ENCODE data around the gene CEP95. TPM values are rescaled to one million over a fixed set of nuclear protein-coding genes. Genes with fewer than 3 reads are reported as not detected.
"Not testable (repeated sequence)": the region's sequence is repeated elsewhere in the genome, so short reads cannot be mapped to it uniquely, and the experiment has no call there.

Gene CEP95
- total RNA-seq, 1 experiment from 2014 or later: 34.2 TPM

GRCh38 chr17:64554028-64554637 lies 47.4 kb downstream of the CEP95 start:
- DNase-seq: no peak
- peaks cover 12% of the 10 kb centered on the region; the same call in 1 of the 2 replicates for H3K36me3 ChIP-seq
- no peaks in the 10 kb centered on the region for H3K4me1 ChIP-seq
- no peaks in the 10 kb centered on the region for H3K27me3 ChIP-seq
- no peaks in the 10 kb centered on the region for H3K9me3 ChIP-seq (replicated peaks)
- H3K27ac ChIP-seq: no peak overlapping the region
- H3K4me3 ChIP-seq: no peak overlapping the region

- no peaks in the 10 kb centered on the region for H3K9me3 ChIP-seq (replicated peaks)
- H3K27me3 ChIP-seq: no peaks in the 10 kb centered on the region
- no peak overlapping the region for H3K4me3 ChIP-seq
- H3K27ac ChIP-seq: no peak overlapping the region
- no peaks in the 10 kb centered on the region for H3K4me1 ChIP-seq
- H3K36me3 ChIP-seq: peaks cover 12% of the 10 kb centered on the region; the same call in 1 of the 2 replicates
- no peak for DNase-seq
Observed at GRCh38 chr17:64555281-64555680, 48.5 kb downstream of the CEP95 start.

GRCh38 chr17:64564098-64564497 lies 57.3 kb downstream of the CEP95 start:
- Histone ChIP-seq H3K36me3 (no peaks in the 10 kb centered on the region; the same call in 1 of the 2 replicates), H3K27me3 (no peaks in the 10 kb centered on the region), H3K4me3 (no peak overlapping the region), H3K27ac (no peak overlapping the region), H3K9me3 (replicated peaks) (no peaks in the 10 kb centered on the region), H3K4me1 (no peaks in the 10 kb centered on the region)
- DNase-seq: no peak

GRCh38 chr17:64565563-64565962 lies 58.8 kb downstream of the CEP95 start:
- Histone ChIP-seq H3K4me1 (no peaks in the 10 kb centered on the region), H3K9me3 (replicated peaks) (no peaks in the 10 kb centered on the region), H3K27ac (no peak overlapping the region), H3K27me3 (no peaks in the 10 kb centered on the region), H3K4me3 (no peak overlapping the region), H3K36me3 (peaks cover 5% of the 10 kb centered on the region; the same call in 1 of the 2 replicates)
- DNase-seq: no peak

GRCh38 chr17:64571746-64572145 lies 65.0 kb downstream of the CEP95 start:
- Histone ChIP-seq H3K36me3 (peaks cover 11% of the 10 kb centered on the region; the same call in 1 of the 2 replicates), H3K27me3 (no peaks in the 10 kb centered on the region), H3K9me3 (replicated peaks) (no peaks in the 10 kb centered on the region), H3K4me1 (no peaks in the 10 kb centered on the region), H3K27ac (no peak overlapping the region), H3K4me3 (no peak overlapping the region)
- DNase-seq: no peak

GRCh38 chr17:64572682-64573154 lies 65.9 kb downstream of the CEP95 start:
- H3K9me3 ChIP-seq (replicated peaks): no peaks in the 10 kb centered on the region
- peaks cover 11% of the 10 kb centered on the region; the same call in 1 of the 2 replicates for H3K36me3 ChIP-seq
- no peaks in the 10 kb centered on the region for H3K4me1 ChIP-seq
- no peak overlapping the region for H3K4me3 ChIP-seq
- no peak for DNase-seq
- H3K27ac ChIP-seq: no peak overlapping the region
- no peaks in the 10 kb centered on the region for H3K27me3 ChIP-seq

GRCh38 chr17:64573214-64573613 lies 66.4 kb downstream of the CEP95 start:
- Histone ChIP-seq H3K36me3 (peaks cover 11% of the 10 kb centered on the region; the same call in 1 of the 2 replicates), H3K4me1 (no peaks in the 10 kb centered on the region), H3K27ac (no peak overlapping the region), H3K9me3 (replicated peaks) (no peaks in the 10 kb centered on the region), H3K4me3 (no peak overlapping the region), H3K27me3 (no peaks in the 10 kb centered on the region)
- no peak for DNase-seq

GRCh38 chr17:64574646-64575045 lies 67.9 kb downstream of the CEP95 start:
- peaks cover 9% of the 10 kb centered on the region; the same call in 1 of the 2 replicates for H3K36me3 ChIP-seq
- H3K27me3 ChIP-seq: no peaks in the 10 kb centered on the region
- H3K27ac ChIP-seq: no peak overlapping the region
- H3K4me1 ChIP-seq: no peaks in the 10 kb centered on the region
- no peaks in the 10 kb centered on the region for H3K9me3 ChIP-seq (replicated peaks)
- DNase-seq: no peak
- no peak overlapping the region for H3K4me3 ChIP-seq

- no peak overlapping the region for H3K27ac ChIP-seq
- H3K4me1 ChIP-seq: no peaks in the 10 kb centered on the region
- DNase-seq: no peak
- peaks cover 13% of the 10 kb centered on the region; the same call in 1 of the 2 replicates for H3K36me3 ChIP-seq
- no peak overlapping the region for H3K4me3 ChIP-seq
- no peaks in the 10 kb centered on the region for H3K9me3 ChIP-seq (replicated peaks)
- H3K27me3 ChIP-seq: no peaks in the 10 kb centered on the region
Observed at GRCh38 chr17:64575431-64575830, 68.7 kb downstream of the CEP95 start.

- not testable (repeated sequence) for H3K9me3 ChIP-seq (replicated peaks); H3K27me3 ChIP-seq; H3K4me3 ChIP-seq; H3K27ac ChIP-seq; DNase-seq; H3K4me1 ChIP-seq; H3K36me3 ChIP-seq
Observed at GRCh38 chr17:64577025-64577424, 70.2 kb downstream of the CEP95 start.

GRCh38 chr17:64579917-64580316 lies 73.1 kb downstream of the CEP95 start:
- no peaks in the 10 kb centered on the region for H3K27me3 ChIP-seq
- H3K27ac ChIP-seq: no peak overlapping the region
- H3K4me1 ChIP-seq: no peaks in the 10 kb centered on the region
- no peak for DNase-seq
- H3K36me3 ChIP-seq: peaks cover 11% of the 10 kb centered on the region; the same call in 1 of the 2 replicates
- no peaks in the 10 kb centered on the region for H3K9me3 ChIP-seq (replicated peaks)
- H3K4me3 ChIP-seq: no peak overlapping the region

GRCh38 chr17:64580384-64581315 lies 73.9 kb downstream of the CEP95 start:
- Histone ChIP-seq H3K27me3 (no peaks in the 10 kb centered on the region), H3K9me3 (replicated peaks) (no peaks in the 10 kb centered on the region), H3K36me3 (peaks cover 11% of the 10 kb centered on the region; the same call in 1 of the 2 replicates), H3K4me1 (no peaks in the 10 kb centered on the region), H3K4me3 (no peak overlapping the region), H3K27ac (no peak overlapping the region)
- DNase-seq: no peak

- no peaks in the 10 kb centered on the region for H3K9me3 ChIP-seq (replicated peaks)
- H3K27ac ChIP-seq: no peak overlapping the region
- no peak for DNase-seq
- H3K36me3 ChIP-seq: peaks cover 11% of the 10 kb centered on the region; the same call in 1 of the 2 replicates
- H3K4me3 ChIP-seq: no peak overlapping the region
- no peaks in the 10 kb centered on the region for H3K27me3 ChIP-seq
- no peaks in the 10 kb centered on the region for H3K4me1 ChIP-seq
Observed at GRCh38 chr17:64583038-64583437, 76.3 kb downstream of the CEP95 start.

GRCh38 chr17:64585146-64585545 lies 78.4 kb downstream of the CEP95 start:
- no peak for DNase-seq
- Histone ChIP-seq H3K36me3 (peaks cover 7% of the 10 kb centered on the region; the same call in 1 of the 2 replicates), H3K4me1 (no peaks in the 10 kb centered on the region), H3K27ac (no peak overlapping the region), H3K9me3 (replicated peaks) (no peaks in the 10 kb centered on the region), H3K4me3 (no peak overlapping the region), H3K27me3 (no peaks in the 10 kb centered on the region)
